ENCODE results near the gene FANCM.

Gene FANCM

DNA sequence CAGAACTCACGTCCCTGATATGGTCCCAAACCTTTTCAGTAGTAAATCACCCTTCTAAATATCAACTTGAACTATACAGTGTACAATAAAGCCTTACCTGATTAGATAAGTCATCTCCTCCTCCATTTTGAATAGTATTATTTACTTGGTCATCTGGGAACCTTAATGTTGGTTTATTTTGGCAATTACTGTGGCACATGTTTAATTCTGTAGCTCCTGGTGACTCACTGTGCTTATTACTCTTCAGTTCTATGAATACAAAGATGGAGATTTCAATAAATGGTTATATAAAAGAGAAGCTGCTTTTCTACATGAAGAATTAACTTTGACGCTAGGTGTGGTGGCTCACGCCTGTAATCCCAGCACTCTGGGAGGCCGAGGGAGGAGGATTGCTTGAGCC lies 91.8 kb downstream of the FANCM start:
- TF ChIP-seq, protein P1, sequence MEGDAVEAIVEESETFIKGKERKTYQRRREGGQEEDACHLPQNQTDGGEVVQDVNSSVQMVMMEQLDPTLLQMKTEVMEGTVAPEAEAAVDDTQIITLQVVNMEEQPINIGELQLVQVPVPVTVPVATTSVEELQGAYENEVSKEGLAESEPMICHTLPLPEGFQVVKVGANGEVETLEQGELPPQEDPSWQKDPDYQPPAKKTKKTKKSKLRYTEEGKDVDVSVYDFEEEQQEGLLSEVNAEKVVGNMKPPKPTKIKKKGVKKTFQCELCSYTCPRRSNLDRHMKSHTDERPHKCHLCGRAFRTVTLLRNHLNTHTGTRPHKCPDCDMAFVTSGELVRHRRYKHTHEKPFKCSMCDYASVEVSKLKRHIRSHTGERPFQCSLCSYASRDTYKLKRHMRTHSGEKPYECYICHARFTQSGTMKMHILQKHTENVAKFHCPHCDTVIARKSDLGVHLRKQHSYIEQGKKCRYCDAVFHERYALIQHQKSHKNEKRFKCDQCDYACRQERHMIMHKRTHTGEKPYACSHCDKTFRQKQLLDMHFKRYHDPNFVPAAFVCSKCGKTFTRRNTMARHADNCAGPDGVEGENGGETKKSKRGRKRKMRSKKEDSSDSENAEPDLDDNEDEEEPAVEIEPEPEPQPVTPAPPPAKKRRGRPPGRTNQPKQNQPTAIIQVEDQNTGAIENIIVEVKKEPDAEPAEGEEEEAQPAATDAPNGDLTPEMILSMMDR (conservative IDR thresholded peaks at IDR 0.05; ENCODE audit: low read depth, low read length): no peak
- H3K4me3 ChIP-seq (ENCODE audit: low read length): no peak overlapping the region
- no peak for DNase-seq (ENCODE audit: low read depth)

DNA sequence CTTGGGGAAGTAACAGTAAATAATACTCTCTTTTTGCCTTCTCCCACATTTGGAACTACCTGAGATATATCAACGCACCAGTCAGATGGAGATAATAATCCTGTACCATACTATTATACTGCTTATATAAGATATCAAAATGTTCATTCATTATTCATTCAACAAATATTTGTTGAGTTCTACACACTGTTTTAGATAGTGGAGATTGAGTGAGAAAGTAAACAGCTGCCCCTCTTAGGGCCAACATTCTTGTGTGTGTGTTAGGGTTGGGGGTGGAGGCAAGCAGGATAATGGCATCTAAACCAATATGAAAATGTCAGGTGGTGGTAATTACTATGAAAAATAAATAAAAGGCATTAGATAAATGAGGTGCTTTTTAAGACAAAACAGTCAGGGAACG lies 103.3 kb downstream of the FANCM start:
- no peak for DNase-seq (ENCODE audit: low read depth)
- TF ChIP-seq, protein P1 (conservative IDR thresholded peaks at IDR 0.05; ENCODE audit: low read depth, low read length): no peak
- no peak overlapping the region for H3K4me3 ChIP-seq (ENCODE audit: low read length)

DNA sequence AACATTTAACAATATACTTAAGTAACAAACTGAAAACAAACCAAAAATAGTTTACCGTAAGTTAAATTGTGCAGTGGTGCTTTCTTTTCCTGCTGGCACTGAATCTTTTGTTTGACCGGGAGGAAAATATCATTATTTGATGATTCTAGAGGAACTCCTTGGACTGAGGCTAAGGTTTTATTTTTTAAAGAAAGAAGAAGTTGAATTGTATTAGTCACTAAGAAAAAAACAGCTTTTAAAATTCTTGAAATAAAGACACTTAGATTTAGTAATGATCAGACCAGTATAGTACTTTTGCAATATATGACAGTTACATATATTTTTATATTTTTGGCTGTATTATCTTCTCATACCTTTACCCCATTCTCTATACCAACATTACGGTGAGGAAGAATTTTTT lies 107.0 kb downstream of the FANCM start:
- DNase-seq (ENCODE audit: low read depth): no peak
- TF ChIP-seq, protein P1 (conservative IDR thresholded peaks at IDR 0.05; ENCODE audit: low read depth, low read length): no peak
- H3K4me3 ChIP-seq (ENCODE audit: low read length): no peak overlapping the region

DNA sequence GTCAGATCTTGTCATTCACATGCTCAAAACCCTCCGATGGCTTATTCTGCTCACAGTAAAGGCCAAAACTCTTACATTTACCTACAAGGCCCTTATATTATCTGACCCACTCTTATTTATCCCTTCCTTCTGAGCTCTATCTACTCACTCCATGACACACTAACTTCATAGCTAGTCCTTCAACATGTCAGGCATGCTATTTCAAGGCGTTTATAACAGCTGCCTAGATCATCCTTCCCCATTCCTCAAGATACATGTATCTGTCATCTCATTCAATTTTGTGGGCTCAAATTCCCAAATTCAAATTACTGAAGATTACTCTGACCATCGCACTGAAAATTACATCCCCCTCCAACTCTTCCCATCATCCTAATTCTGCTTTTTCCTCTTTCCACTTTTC lies 110.4 kb downstream of the FANCM start:
- TF ChIP-seq, protein P1 (conservative IDR thresholded peaks at IDR 0.05; ENCODE audit: low read depth, low read length): no peak
- no peak for DNase-seq (ENCODE audit: low read depth)
- no peak overlapping the region for H3K4me3 ChIP-seq (ENCODE audit: low read length)

DNA sequence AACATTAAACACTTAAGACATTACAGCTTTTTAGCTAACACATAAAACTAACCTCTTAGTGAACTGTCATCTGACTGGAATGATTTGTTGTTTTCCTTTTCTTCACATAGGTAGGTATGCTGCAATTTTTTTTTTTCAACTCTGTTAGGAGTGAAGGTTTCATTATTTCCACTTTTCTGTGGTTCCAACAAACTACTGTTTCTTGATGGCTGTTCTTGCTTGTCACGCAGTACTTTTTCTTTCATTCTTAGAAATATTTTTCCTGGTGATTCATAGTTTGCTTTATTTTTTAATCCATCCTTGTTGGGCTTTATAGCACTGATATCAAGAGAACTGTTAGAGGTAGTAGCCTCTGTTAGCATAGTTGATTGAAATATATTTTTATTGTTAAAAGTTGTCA lies 111.0 kb downstream of the FANCM start:
- TF ChIP-seq, protein P1 (conservative IDR thresholded peaks at IDR 0.05; ENCODE audit: low read depth, low read length): no peak
- DNase-seq (ENCODE audit: low read depth): no peak
- H3K4me3 ChIP-seq (ENCODE audit: low read length): no peak overlapping the region

DNA sequence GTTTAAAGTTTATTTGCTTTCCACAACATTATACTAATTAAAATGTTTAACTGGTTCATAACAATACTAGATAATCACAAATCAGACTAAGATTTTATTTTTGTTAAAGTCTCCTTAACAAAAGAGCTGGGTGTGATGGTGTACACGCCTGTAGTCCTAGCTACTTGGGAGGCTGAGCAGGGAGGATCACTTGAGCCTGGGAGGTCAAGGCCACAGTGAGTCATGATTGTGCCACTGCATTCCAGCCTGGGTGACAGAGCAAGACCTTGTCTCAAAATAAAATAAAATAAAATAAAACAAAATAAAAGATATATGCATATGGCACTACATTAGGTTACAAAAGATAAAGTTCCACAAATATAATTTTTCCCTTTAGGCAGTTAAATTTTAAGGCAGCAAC lies 111.7 kb downstream of the FANCM start:
- TF ChIP-seq, protein P1 (conservative IDR thresholded peaks at IDR 0.05; ENCODE audit: low read depth, low read length): no peak
- H3K4me3 ChIP-seq (ENCODE audit: low read length): no peak overlapping the region
- no peak for DNase-seq (ENCODE audit: low read depth)

DNA sequence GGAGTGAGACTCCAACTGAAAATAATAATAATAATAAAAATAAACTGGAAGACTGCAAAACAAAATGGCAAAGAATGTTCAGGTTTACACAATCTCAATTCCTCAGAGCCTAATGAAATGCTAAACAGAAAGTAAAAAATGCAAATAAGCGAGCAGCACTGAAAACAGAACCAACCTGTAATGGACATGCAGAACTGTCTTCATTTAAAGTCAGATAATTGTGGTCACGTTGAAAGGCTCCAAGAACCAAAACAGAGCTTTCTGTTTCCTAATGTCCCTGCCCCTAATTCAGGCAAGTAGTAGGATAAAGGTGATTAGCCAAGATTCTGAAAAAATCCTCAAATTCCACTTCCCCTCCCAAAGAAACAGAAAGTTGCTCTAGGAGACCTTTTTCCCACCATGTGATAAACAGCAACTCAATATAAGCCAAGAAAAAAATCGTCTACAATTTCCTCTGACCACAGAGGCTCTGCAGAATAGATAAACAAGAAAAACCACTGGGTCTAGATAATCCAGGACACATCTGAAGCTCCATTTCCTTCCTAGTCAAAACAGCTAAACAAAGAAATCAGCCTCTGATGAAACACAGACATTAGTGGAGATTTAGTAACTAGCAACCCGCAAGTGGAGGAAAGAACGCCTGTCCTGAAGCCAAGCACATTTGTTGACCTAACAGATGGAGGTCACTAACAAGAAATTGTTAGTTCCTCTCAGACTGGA lies 114.3 kb downstream of the FANCM start:
- DNase-seq (ENCODE audit: low read depth): no peak
- H3K4me3 ChIP-seq (ENCODE audit: low read length): no peak overlapping the region
- TF ChIP-seq, protein P1 (conservative IDR thresholded peaks at IDR 0.05; ENCODE audit: low read depth, low read length): no peak

Measured in retinal pigment epithelial cell (primary cell).